DMS53 treated with DMSO at 0.1 percent for 48 hours (cell line): ENCODE results near the gene EHMT1.
"Not testable (repeated sequence)": the region's sequence is repeated elsewhere in the genome, so short reads cannot be mapped to it uniquely, and the experiment has no call there.

Experiments used
- DNase-seq: peaks from one replicate; lab custom pipeline; 2025; ENCODE audit not compliant: unreplicated experiment; lab: John Stamatoyannopoulos, UW

Gene EHMT1

DNA sequence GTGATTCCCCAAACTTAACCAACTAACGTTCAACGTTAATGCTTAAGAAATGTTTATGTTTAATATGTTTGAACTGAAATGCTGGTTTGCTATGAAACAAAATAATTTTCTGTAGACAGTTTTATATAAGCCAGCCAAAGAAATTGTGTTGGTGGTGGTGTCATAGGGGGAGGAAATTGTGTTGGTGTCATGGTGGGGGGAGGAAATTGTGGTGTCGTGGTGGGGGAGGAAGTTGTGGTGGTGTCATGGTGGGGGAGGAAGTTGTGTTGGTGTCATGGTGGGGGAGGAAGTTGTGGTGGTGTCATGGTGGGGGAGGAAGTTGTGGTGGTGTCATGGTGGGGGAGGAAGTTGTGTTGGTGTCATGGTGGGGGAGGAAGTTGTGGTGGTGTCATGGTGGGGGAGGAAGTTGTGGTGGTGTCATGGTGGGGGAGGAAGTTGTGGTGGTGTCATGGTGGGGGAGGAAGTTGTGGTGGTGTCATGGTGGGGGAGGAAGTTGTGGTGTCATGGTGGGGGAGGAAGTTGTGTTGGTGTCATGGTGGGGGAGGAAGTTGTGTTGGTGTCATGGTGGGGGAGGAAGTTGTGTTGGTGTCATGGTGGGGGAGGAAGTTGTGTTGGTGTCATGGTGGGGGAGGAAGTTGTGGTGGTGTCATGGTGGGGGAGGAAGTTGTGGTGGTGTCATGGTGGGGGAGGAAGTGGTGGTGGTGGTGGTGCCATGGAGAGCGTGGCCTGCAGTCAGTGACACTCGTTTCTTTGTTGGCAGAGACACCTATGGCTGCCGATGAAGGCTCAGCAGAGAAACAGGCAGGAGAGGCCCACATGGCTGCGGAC lies 97.3 kb downstream of the EHMT1 start:
- not testable (repeated sequence) for DNase-seq

DNA sequence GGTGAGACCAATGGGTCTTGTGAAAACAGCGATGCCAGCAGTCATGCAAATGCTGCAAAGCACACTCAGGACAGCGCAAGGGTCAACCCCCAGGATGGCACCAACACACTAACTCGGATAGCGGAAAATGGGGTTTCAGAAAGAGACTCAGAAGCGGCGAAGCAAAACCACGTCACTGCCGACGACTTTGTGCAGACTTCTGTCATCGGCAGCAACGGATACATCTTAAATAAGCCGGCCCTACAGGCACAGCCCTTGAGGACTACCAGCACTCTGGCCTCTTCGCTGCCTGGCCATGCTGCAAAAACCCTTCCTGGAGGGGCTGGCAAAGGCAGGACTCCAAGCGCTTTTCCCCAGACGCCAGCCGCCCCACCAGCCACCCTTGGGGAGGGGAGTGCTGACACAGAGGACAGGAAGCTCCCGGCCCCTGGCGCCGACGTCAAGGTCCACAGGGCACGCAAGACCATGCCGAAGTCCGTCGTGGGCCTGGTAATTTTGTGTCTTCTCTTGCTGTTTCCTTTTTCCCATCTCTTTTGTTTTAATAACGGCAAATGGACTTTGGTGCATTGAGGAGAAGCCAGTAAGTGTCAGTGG lies 98.0 kb downstream of the EHMT1 start:
- no peak for DNase-seq

DNA sequence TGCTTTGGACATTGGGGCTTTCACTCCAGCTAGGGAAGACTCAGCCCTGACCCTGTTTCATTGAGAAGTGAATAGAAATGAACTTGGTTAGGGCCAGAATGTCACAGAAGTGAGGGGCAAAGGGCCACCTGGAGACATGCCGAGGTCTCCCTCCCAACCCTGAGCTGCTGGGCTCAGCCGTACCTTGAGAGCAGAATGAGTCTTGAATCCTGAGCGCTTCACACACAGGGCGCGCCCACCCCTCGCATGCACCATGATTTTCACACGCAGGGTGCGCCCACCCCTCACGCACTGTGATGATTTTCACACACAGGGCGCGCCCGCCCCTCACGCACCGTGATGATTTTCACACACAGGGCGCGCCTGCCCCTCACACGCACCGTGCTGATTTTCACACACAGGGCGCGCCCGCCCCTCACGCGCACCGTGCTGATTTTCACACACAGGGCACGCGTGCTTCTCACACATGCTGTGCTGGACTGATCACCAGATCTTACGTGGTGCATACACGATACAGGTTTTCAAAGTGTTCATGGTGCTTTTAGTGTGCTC lies 99.0 kb downstream of the EHMT1 start:
- no peak for DNase-seq

DNA sequence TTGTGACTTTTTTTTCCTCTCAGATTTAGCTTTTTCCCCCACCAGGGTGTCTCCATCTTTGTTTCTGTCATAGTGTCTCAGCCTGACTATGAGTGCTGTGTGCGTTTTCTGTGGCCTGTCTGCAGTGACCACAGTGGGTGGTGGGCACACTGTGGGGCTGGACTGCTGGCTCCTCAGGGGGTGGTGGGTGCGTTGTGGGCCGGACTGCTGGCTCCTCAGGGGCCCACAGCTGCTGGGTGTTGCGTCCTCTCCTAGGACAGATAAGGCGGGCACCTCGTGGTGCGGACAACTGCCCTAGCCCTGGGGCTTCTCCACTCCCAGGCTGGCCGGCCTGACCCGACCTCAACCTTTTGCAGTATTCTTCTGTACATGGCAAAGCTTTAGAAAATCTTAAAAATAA lies 100.4 kb downstream of the EHMT1 start:
- no peak for DNase-seq

DNA sequence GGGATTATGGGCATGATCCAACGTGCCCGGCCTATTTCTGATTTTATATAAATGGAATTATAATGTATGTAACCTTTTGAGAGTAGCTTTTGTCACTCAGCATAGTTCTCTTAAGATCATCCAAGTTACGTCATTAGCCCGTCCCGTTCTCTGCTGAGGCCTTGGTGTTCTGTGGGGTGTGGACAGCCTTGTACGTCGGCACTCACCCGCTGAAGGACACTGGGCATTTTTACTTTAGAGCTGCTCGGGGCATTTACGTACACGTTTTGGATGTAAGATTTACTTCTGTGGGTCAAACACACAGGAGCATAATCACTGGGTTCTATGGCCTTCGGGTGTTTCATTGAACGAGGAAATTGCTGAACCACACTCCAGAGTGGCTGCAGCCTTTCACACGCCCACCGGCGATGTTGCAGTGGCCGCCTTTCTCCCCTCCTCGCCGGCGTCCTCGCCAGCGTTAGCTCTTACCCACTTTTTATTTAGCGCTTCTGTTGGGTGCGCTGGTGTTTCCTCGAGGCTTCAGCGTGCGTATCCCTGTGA lies 101.8 kb downstream of the EHMT1 start:
- no peak for DNase-seq

DNA sequence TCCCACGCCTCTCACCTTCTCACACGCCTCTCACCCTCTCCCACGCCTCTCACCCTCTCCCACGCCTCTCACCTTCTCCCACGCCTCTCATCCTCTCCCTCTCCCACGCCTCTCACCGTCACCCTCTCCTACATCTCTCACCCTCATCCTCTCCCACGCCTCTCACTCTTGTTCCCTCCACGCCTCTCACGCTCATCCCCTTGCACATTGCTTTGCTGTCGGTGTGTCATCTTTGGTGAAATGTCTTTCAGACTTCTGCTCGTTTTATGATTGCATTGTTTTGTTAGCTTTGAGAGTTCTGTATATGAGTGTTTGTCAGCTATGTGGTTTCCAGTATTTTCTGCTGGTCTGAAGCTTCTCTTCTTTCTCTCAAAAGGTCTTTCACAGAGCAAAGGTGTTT lies 102.7 kb downstream of the EHMT1 start:
- DNase-seq, result no peak

DNA sequence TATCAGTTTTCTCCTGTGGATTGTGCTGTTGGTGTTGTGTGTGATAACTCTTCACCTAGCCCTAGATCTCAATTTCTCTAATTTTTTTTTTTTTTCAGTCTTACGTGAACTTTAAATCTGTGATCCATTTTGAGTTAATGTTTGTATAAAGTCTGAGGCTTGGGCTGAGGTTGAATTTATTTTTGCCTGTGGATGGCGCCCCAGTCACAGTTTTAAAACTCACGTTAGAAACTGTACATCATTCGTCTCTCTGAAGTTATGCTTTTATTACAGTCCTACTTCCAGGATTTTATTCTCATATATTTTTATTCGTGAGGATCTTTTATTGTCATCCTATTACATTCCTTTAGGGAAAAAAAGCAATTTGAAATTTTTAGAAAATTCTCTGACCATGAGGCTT lies 103.1 kb downstream of the EHMT1 start:
- DNase-seq, result no peak

DNA sequence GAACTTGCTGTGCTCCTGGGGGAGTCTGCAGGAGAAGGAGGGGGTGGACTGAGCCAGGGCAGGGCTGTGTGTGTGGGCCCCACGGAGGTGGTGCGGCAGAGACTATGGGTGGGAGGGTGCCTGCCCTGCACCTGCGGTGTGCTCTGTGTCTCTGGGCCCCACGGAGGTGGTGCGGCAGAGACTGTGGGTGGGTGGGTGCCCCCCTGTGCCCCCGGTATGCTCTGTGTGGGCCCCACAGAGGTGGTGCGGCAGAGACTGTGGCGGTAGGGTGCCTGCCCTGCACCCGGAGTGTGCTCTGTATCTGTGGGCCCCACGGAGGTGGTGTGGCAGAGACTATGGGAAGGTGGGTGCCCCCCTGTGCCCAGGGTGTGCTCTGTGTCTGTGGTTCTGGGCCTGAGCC lies 103.7 kb downstream of the EHMT1 start:
- no peak for DNase-seq

DNA sequence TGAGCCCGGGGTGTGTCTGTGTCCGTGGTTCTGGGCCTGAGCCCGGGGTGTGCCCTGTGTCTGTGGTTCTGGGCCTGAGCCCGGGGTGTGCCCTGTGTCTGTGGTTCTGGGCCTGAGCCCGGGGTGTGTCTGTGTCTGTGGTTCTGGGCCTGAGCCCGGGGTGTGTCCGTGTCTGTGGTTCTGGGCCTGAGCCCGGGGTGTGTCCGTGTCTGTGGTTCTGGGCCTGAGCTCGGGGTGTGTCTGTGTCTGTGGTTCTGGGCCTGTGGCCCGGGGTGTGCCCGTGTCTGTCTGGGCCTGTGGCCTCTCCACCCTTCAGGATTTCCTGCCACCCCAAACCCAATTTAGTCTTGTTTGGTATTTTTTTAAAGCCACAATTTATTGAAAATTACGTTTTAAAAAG lies 104.6 kb downstream of the EHMT1 start:
- DNase-seq, result not testable (repeated sequence)

DNA sequence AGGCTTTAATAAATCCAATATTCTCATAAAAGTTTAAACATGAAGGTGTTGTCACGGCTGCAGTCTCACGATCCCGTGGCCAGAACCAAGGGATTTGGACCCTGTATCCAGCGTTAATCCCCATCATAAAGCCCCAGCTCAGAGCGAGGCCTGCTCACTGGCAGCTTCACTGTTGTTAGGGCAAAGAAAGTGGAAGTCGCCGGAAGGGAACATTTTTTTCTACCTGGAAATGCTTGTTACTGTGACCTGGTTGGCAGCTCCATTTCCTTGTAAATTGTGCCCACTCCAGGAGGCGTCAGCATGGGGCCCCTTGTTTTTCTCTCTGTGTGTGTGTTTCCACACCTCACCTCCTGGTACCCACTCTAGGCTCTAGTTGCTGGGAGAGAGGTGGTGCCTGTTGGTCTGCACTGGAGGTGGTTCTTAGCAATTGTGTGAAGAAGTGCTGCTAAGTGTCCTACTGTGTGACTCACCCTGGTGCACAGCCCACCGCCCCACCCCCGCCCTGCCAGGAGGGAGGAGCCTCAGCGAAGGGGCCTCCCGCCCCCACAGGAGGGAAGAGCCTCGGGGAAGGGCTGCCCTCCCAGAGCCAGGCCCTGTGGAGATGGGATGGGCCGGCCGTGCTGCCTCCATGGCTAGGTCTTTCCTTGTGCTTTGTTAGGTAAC lies 105.1 kb downstream of the EHMT1 start:
- DNase-seq, result no peak

DNA sequence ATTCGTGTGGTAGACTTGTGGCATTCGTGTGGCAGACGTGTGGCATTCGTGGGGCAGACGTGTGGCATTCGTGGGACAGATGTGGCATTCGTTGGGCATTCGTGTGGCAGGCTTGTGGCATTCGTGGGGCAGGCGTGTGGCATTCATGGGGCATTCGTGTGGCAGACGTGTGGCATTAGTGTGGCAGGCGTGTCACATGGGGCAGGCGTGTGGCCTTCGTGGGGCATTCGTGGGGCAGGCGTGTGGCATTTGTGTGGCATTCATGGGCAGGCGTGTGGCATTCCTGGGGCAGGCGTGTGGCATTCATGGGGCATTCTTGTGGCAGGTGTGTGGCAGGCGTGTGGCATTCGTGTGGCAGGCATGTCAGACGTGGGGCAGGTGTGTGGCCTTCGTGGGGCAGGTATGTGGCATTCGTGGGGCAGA lies 106.0 kb downstream of the EHMT1 start:
- DNase-seq, result no peak

DNA sequence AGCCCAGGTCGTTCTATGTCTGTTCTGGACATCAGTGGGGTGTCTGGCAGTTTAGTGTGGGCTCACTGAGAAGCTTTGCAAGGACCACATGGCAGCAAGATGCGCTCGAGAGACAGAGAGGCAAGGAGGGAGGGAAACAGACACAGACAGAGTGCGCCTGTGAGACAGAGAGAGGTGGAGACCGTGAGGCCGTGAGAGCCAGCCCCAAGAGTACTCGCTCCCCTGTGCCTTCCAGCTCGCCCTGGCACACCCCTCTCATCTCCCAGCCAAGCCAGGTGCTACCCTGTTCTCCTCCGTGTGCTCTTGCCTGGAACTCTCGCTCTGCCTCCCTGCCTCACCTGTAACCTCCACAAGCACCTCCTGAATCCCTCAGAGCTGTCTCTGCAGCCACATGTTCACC lies 106.8 kb downstream of the EHMT1 start:
- no peak for DNase-seq

DNA sequence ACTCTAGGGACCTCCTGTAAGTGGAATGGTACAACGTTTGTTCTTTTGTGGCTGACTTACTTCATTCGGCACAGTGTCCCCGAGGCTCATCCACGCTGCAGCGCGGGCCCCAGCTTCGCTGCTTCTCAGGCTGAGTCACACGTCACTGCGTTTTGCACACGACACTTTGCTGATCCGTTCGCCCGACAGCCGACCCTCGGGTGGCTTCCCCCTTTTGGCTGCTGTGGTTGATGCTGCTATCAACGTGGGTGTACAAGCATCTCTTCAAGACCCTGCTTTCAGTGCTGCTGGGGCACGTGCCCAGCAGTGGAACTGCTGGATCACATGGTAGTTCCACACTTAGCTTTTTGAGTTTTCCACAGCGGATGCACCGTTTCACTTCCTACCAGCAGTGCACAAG lies 107.5 kb downstream of the EHMT1 start:
- DNase-seq, result not testable (repeated sequence)

DNA sequence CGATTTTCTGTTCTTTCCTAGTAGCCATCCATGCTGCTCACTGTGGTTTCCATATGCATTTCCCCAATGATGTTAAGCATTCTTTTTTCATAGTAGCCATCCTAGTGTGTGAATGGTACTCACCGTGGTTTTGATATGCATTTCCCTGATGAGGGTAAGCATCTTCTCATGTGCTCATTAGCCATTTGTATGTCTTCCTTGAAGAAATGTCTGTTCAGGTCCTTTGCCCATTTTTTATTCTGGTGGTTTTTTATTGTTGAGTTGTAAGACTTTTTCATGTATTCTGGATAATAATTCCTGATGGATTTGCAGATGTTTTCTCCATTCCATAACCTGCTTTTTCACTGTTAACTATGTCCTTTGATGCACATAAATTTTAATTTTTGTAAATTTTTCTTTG lies 108.0 kb downstream of the EHMT1 start:
- no peak for DNase-seq

DNA sequence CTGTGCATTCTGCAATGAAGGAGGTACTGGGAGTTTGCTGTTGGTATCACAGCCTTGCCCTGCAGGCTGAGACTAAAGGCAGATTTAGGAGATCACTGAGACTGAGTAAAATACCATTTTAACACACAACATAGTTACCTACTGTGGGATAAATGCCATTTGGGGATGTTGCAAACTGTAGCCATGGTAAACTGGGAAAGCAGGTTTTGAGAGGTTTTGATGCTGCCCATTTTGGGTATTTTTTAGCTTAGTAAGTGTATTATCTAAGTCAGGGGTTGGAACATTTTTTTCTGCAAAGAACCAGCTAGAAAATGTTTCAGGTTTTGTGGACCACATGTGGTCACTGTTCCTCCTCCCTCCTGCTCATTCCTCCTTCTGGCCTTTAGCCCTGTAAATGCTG lies 108.9 kb downstream of the EHMT1 start:
- DNase-seq, result no peak

DNA sequence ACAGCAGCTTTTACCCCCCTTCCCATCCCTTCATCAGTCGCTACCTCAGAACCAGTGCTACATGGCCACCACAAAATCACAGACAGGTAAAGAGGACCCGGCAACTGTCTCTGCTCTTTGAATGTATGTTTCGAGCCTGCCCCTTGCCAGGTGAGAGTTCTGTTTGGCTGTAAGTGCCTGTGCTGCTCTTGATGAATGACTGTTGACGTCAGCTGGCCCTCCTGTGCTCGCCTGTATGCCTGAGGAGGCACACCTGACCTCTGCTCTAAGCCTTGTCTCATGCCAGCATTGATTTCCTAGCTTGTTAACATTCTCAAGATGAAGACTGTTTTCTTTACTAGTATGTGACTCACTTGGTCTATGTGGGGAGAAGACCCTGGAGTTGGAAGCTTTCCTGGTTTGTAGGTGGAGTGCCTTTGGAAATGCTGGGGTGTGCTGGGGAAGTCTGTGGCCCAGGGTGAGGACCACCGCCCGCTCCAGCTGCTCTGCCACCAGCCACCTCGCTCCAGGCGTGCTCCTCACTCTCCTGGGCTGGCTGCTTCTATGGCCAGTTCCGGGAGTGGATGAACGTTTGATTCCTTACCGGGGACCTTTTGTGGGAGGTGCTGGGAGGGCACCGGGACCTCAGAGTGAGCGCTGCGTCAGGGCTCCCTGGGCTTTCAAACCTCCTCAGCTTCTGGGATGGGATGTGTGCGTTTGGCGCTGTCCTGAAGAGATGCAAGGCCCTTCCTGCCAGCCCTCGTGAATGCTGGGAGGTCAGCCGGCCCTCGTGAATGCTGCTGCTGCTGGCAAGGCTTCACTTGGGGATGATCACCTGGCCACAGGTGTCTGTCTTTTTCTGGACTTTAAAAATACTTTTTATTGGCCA lies 109.9 kb downstream of the EHMT1 start:
- no peak for DNase-seq

DNA sequence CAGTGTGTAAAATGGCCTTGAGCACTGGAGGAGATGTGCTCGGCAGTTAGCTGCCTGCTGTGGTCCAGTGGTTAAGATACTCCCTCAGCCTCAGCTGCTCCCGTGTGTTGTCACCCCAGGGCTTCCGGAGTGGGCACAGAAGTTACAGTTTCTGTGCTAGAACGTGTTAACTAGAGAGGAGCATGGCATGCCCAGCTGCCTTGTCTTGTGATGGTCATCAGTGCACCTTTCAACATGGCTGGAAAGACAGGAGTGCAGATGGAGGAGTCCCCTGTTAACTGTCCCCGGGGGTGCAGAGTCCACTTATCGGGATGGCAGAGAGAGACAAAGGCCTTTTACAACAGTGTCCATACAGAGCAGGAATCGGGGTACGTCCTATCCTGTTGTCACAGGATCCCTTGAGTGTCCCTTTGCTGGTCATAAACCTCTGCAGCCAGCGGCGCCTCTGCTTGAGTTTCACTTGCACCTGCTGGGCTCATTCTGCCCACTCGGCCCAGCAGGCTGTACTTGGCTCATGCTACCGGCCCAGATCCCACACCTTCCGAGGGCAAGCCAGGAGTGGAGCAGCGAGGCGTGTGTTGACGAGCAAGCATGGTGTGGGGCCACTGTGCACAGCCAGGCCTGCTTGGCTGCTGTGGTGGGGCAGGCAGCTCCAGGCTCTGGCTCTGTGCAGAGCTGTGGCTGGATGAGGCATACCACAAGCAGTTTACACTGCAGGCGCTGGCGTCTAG lies 112.6 kb downstream of the EHMT1 start:
- DNase-seq, result no peak

DNA sequence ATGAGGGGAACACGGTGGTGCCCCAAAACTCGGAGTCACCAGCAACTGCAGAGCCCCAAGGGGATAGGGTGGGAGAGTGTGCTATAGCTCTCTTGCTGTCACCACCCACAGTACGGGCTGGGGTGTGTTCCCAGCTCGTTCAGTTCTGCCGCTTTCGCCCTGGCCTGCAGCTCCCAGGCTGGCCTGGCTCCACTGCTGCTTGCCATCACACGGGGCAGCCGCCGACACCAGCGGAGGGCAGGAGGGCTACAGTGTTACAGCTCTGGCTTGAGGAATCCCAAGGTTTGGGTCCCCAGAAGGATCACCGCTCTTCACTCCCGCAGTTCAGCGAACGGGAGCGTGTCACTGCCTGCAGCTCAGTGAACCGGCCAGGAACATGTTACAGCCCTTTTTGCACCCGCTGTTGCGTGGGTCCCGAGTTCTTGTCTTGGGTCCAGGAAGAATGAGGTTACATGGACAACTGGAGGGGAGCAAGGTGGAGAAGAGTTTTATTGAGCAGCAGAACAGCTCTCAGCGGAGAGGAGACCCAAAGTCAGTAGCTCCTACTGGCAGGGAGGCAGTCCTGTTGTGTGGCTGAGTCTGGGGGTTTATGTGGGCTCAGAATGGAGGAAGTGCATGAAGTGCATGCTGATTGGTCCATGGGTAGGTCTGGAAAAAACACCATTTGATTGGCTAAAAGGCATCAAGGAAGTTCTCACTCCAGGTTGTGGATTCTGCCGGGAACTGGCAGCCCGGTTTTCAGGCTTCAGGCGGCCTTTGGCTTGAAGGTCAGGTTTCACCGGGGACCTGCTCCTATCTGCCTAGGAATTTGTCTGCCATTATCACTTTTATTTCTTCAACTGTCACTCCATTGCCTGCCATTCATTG lies 113.4 kb downstream of the EHMT1 start:
- no peak for DNase-seq

DNA sequence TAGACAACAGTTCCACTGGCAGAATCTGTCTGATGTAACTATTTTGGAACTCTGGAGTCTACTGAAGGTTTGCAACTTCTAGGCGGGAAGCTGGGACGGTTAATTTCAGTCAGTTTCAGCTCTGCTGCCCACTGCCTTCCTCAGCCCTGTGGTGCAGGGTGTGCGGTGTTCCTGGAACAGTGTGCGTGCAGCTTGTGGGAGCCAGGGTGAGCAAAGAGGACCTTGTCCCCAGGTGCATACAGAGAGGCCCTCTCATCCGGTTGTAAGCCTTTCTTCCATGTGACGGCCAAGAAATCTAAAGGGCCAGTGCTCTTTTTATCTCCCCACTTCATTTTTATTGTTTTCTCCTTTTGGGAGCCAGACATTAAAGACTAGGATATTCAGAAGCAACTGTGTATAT lies 114.6 kb downstream of the EHMT1 start:
- DNase-seq, result no peak
